Upper lobe of right lung (tissue), 1 donor: ENCODE data around the gene C10orf105. TPM values are rescaled to one million over a fixed set of nuclear protein-coding genes. Genes with fewer than 3 reads are reported as not detected.

Experiments used
- ATAC-seq: fragments of 200-7000 bp; cut with Tn5 transposase; one replicate; pipeline ENCODE4 v1.9.1; 2020; ENCODE audit warnings: mild to moderate bottlenecking, moderate library complexity
- DNase-seq: peaks from one replicate; pipeline ENCODE4 v3.0.0-alpha.2; 2020
- H3K27ac ChIP-seq: fragments of 200-600 bp; one replicate; pipeline ENCODE4 v1.8.0; 2022
- H3K27me3 ChIP-seq: fragments of 200-600 bp; one replicate; pipeline ENCODE4 v1.8.0; 2022; ENCODE audit warnings: mild to moderate bottlenecking
- H3K36me3 ChIP-seq: fragments of 200-600 bp; one replicate; pipeline ENCODE4 v1.8.0; 2022
- H3K4me1 ChIP-seq: fragments of 200-600 bp; one replicate; pipeline ENCODE4 v1.8.0; 2022
- H3K4me3 ChIP-seq: fragments of 200-600 bp; one replicate; pipeline ENCODE4 v1.8.0; 2022; ENCODE audit warnings: mild to moderate bottlenecking
- H3K9me3 ChIP-seq: fragments of 200-600 bp; one replicate; pipeline ENCODE4 v1.8.0; 2022
- intact Hi-C: fragments of 100-400 bp; cut with DNase I; formaldehyde crosslinking; loops from one replicate; pipeline ENCODE4 v1.11.0; 2022
- total RNA-seq: library from RNA; stranded (reverse); fragmentation: NEBNext Ultra II Directional; extraction: Animal tissue kit (Norgen Biotek cat#: 25700); gene quantifications from one replicate; pipeline ENCODE4 v1.2.1, GENCODE V29; 2021
- TF ChIP-seq, protein P1 (sequence below): fragments of 200-600 bp; IDR thresholded peaks from one replicate; pipeline ENCODE4 v1.8.0; 2022; ENCODE audit warnings: antibody characterized with exemption
- donor health status: DM: no; HTN: yes; CAD: no; lungs with severe emphysema.

The C10orf105 gene
- total RNA-seq, 1 donor from 2014 or later, result 0.52 TPM

GRCh38 chr10:71691405-71691804, 28.2 kb downstream of the C10orf105 start:
- intact Hi-C loops, result no loop called here
- no peak overlapping the region for H3K27ac ChIP-seq
- DNase-seq, result no peak
- no peak overlapping the region for H3K4me3 ChIP-seq
- TF ChIP-seq, protein P1, sequence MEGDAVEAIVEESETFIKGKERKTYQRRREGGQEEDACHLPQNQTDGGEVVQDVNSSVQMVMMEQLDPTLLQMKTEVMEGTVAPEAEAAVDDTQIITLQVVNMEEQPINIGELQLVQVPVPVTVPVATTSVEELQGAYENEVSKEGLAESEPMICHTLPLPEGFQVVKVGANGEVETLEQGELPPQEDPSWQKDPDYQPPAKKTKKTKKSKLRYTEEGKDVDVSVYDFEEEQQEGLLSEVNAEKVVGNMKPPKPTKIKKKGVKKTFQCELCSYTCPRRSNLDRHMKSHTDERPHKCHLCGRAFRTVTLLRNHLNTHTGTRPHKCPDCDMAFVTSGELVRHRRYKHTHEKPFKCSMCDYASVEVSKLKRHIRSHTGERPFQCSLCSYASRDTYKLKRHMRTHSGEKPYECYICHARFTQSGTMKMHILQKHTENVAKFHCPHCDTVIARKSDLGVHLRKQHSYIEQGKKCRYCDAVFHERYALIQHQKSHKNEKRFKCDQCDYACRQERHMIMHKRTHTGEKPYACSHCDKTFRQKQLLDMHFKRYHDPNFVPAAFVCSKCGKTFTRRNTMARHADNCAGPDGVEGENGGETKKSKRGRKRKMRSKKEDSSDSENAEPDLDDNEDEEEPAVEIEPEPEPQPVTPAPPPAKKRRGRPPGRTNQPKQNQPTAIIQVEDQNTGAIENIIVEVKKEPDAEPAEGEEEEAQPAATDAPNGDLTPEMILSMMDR, result no peak
- H3K27me3 ChIP-seq, result no peaks in the 10 kb centered on the region
- peaks cover 23% of the 10 kb centered on the region for H3K4me1 ChIP-seq
- H3K36me3 ChIP-seq, result no peaks in the 10 kb centered on the region
- no peaks in the 10 kb centered on the region for H3K9me3 ChIP-seq
- no peak for ATAC-seq

- TF ChIP-seq, protein P1, result no peak
- Histone ChIP-seq H3K9me3 (no peaks in the 10 kb centered on the region), H3K36me3 (no peaks in the 10 kb centered on the region), H3K27me3 (no peaks in the 10 kb centered on the region), H3K4me3 (no peak overlapping the region), H3K4me1 (peaks cover 22% of the 10 kb centered on the region), H3K27ac (no peak overlapping the region)
- no peak for ATAC-seq
- intact Hi-C loops, result no loop called here
- DNase-seq, result no peak
These were observed 29.4 kb downstream of the C10orf105 start for GRCh38 chr10:71690094-71690720.

DNA sequence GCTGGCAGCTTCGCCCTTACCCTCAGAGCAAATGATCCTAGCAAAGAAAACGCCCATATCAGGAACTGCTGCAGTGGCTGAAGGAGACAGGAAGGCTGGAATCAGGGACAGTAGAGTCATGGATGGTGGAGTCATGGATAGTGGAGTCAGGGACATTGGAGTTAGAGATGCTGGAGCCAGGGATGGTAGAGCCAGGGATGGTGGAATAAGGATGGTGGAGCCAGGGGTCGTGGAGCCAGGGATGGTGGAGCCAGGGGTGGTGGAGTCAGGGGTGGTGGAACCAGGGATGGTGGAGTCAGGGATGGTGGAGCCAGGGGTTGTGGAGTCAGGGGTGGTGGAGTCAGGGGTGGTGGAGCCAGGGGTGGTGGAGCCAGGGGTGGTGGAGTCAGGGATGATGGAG, 31.3 kb downstream of the C10orf105 start:
- Histone ChIP-seq H3K9me3 (no peaks in the 10 kb centered on the region), H3K36me3 (no peaks in the 10 kb centered on the region), H3K4me3 (no peak overlapping the region), H3K27ac (no peak overlapping the region), H3K4me1 (peaks cover 3% of the 10 kb centered on the region), H3K27me3 (no peaks in the 10 kb centered on the region)
- ATAC-seq (no peak), DNase-seq (no peak)
- TF ChIP-seq, protein P1, result no peak
- intact Hi-C loops, result no loop called here

- H3K27ac ChIP-seq, result no peak overlapping the region
- H3K4me1 ChIP-seq, result no peaks in the 10 kb centered on the region
- no peak overlapping the region for H3K4me3 ChIP-seq
- no peaks in the 10 kb centered on the region for H3K9me3 ChIP-seq
- DNase-seq (no peak), ATAC-seq (no peak)
- no peaks in the 10 kb centered on the region for H3K36me3 ChIP-seq
- TF ChIP-seq, protein P1, result no peak
- intact Hi-C loops, result no loop called here
- no peaks in the 10 kb centered on the region for H3K27me3 ChIP-seq
These were observed 32.1 kb downstream of the C10orf105 start for GRCh38 chr10:71687480-71687879.

DNA sequence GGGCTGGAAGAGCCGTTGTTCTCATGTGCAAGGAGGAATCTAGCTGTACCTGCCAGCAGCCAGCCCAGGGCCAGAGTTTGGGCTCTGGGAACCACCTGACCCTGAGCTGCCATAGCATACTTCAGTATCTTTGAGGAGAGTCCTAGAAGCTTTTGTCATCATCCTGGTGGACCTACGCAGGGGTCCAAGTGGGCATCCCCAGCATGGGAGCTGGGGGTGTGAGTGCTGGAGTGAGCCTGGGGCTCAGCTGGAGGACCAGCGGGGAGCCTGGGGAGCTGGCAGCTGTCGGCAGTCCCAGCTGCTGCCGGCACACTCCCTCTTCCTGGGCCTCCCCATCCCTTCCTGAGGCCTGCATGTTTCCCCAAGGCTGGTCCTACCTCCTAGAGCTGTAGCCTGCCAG, 32.5 kb downstream of the C10orf105 start:
- no peaks in the 10 kb centered on the region for H3K9me3 ChIP-seq
- TF ChIP-seq, protein P1, result no peak
- no peaks in the 10 kb centered on the region for H3K27me3 ChIP-seq
- no peak overlapping the region for H3K27ac ChIP-seq
- H3K4me1 ChIP-seq, result no peaks in the 10 kb centered on the region
- H3K36me3 ChIP-seq, result no peaks in the 10 kb centered on the region
- intact Hi-C loops, result no loop called here
- ATAC-seq (no peak), DNase-seq (no peak)
- H3K4me3 ChIP-seq, result no peak overlapping the region
